B cell (primary cell): ENCODE measurements around the gene RNF112. TPM values are rescaled to one million over a fixed set of nuclear protein-coding genes. Genes with fewer than 3 reads are reported as not detected.

Experiments used
- ATAC-seq: fragments of 200-7000 bp; cut with Tn5 transposase; one replicate; pipeline ENCODE4 v1.10.0; 2021; ENCODE audit warnings: low read depth, mild to moderate bottlenecking, moderate number of reproducible peaks, moderate library complexity
- CTCF ChIA-PET: fragments of 350-600 bp; sonication (Branson Sonifier 250); formaldehyde crosslinking; loops from one replicate; lab custom pipeline; 2021; ENCODE audit warnings: antibody characterized with exemption, inconsistent platforms; lab: Charles Lee
- POLR2A ChIA-PET: fragments of 350-600 bp; sonication (Branson Sonifier 250); formaldehyde crosslinking; loops from one replicate; lab custom pipeline; 2021; ENCODE audit warnings: antibody characterized with exemption; lab: Charles Lee
- DNase-seq: peaks from one replicate; pipeline ENCODE4 v3.0.0; 2013
- H2AFZ ChIP-seq: 2 replicates; pipeline ENCODE4 v1.6.1; 2012; ENCODE audit warnings: mild to moderate bottlenecking, low read depth, low read length; ENCODE audit not compliant: insufficient read depth, poor library complexity, severe bottlenecking
- H3K27ac ChIP-seq, 2 donors: 1 replicate in 1 of 2; 2 replicates in 1 of 2; pipeline ENCODE4 v1.5.1; 2012 to 2013; ENCODE audit warnings: low read length in 2 of 2, mild to moderate bottlenecking in 2 of 2, moderate library complexity in 1 of 2
- H3K27me3 ChIP-seq, 4 experiments: fragments of 200-600 bp in 1 of 4; sonication (generic) in 1 of 4; replicated peaks in 1 of 4; 1 replicate in 2 of 4; 2 replicates in 2 of 4; pipeline versions ENCODE4 v1.6.1 to v1.7.0; 2013 to 2016; ENCODE audit warnings: low read length in 3 of 4, mild to moderate bottlenecking in 2 of 4, mixed read lengths in 1 of 4, moderate library complexity in 1 of 4; ENCODE audit not compliant: insufficient read depth in 4 of 4, control insufficient read depth in 3 of 4; ENCODE audit errors: control extremely low read depth in 1 of 4
- H3K36me3 ChIP-seq, 2 experiments: replicated peaks in 1 of 2; 1 replicate in 1 of 2; 2 replicates in 1 of 2; pipeline versions ENCODE4 v1.6.1 to v1.7.1; 2013; ENCODE audit warnings: low read length in 1 of 2; ENCODE audit not compliant: insufficient read depth in 2 of 2, control insufficient read depth in 1 of 2; ENCODE audit errors: control extremely low read depth in 1 of 2, extremely low read depth in 1 of 2
- H3K4me1 ChIP-seq, 2 donors: fragments of 200-600 bp in 1 of 2; sonication (generic) in 1 of 2; 1 replicate in 1 of 2; 2 replicates in 1 of 2; pipeline versions ENCODE4 v1.5.1 to v1.6.1; 2013 to 2017; ENCODE audit warnings: low read length in 2 of 2; ENCODE audit not compliant: control insufficient read depth in 2 of 2, insufficient read depth in 2 of 2
- H3K4me2 ChIP-seq: replicated peaks from 2 replicates; pipeline ENCODE3; 2012; ENCODE audit warnings: mild to moderate bottlenecking, low read depth, low read length; ENCODE audit not compliant: poor library complexity, severe bottlenecking
- H3K4me3 ChIP-seq, 5 experiments: fragments of 200-600 bp in 1 of 5; sonication (generic) in 1 of 5; 1 replicate in 3 of 5; 2 replicates in 2 of 5; pipeline versions ENCODE4 v1.5.1 to v1.7.0; 2011 to 2016; ENCODE audit warnings: low read length in 4 of 5, mild to moderate bottlenecking in 4 of 5, low read depth in 2 of 5, control low read depth in 1 of 5, moderate library complexity in 1 of 5; ENCODE audit not compliant: insufficient read depth in 1 of 5; ENCODE audit errors: control extremely low read depth in 1 of 5, extremely low read depth in 1 of 5
- H3K79me2 ChIP-seq: fragments of 200-600 bp; sonication (generic); one replicate; pipeline ENCODE4 v1.6.0; 2016; ENCODE audit warnings: low read length; ENCODE audit not compliant: control insufficient read depth, insufficient read depth
- H3K9ac ChIP-seq: fragments of 200-600 bp; sonication (generic); 2 replicates; pipeline ENCODE4 v1.6.1; 2017; ENCODE audit warnings: mild to moderate bottlenecking, low read length, moderate library complexity
- H3K9me3 ChIP-seq, 3 donors: one replicate each; pipeline versions ENCODE4 v1.6.1 to v1.7.1; 2013; ENCODE audit warnings: low read length in 2 of 3; ENCODE audit not compliant: control insufficient read depth in 2 of 3, insufficient read depth in 1 of 3; ENCODE audit errors: control extremely low read depth in 1 of 3
- H4K20me1 ChIP-seq: 2 replicates; pipeline ENCODE4 v1.6.0; 2012; ENCODE audit warnings: mild to moderate bottlenecking, low read length; ENCODE audit not compliant: insufficient read depth, control insufficient read depth, poor library complexity, severe bottlenecking
- H3K27ac Mint-ChIP-seq: one replicate; pipeline ENCODE4 v1.8.0; 2021; ENCODE audit warnings: mixed read lengths
- H3K27me3 Mint-ChIP-seq: one replicate; pipeline ENCODE4 v1.8.0; 2021; ENCODE audit warnings: mixed read lengths
- H3K4me1 Mint-ChIP-seq: one replicate; pipeline ENCODE4 v1.8.0; 2021; ENCODE audit warnings: mixed read lengths
- H3K4me3 Mint-ChIP-seq: one replicate; pipeline ENCODE4 v1.8.0; 2021; ENCODE audit warnings: mixed read lengths
- H3K9me3 Mint-ChIP-seq: one replicate; pipeline ENCODE4 v1.8.0; 2022; ENCODE audit warnings: mixed read lengths; ENCODE audit not compliant: insufficient read depth
- EZH2 ChIP-seq: IDR thresholded peaks from 2 replicates; pipeline ENCODE4 v1.6.1; 2012; ENCODE audit warnings: borderline replicate concordance, low read depth, mild to moderate bottlenecking, moderate library complexity, low read length; ENCODE audit not compliant: insufficient read depth, poor library complexity, severe bottlenecking
- WGBS: methylation state at CpG from one replicate; pipeline ENCODE4 v1.1.5; 2013; ENCODE audit warnings: missing lambda C conversion rate; ENCODE audit not compliant: insufficient coverage; 5-methylcytosine and 5-hydroxymethylcytosine counted together
- intact Hi-C: fragments of 100-400 bp; cut with micrococcal nuclease; formaldehyde crosslinking; loops from one replicate; pipeline ENCODE4 v1.10.0; 2022
- polyA plus RNA-seq: library from polyadenylated mRNA; depleted of rRNA; stranded (reverse); fragments of >200 nt; gene quantifications from 2 replicates; pipeline ENCODE4 v1.2.3, GENCODE V29; 2012
- total RNA-seq, 2 donors: library from RNA; stranded (reverse); fragments of 120-200 nt in 1 of 2; gene quantifications; 1 replicate in 1 of 2; 2 replicates in 1 of 2; pipeline versions ENCODE4 v1.2.3 to v1.2.4, GENCODE V29; 2013 to 2022
- TF ChIP-seq, protein P1 (sequence below): fragments of 200-600 bp; IDR thresholded peaks from one replicate; pipeline ENCODE4 v1.8.0; 2022; ENCODE audit warnings: antibody characterized with exemption, mild to moderate bottlenecking

RNF112 gene
- total and polyA plus RNA-seq, 2 donors (not counting 1 experiment from before 2014, with no cell fraction given) = 0.30 to 0.62 TPM

DNA sequence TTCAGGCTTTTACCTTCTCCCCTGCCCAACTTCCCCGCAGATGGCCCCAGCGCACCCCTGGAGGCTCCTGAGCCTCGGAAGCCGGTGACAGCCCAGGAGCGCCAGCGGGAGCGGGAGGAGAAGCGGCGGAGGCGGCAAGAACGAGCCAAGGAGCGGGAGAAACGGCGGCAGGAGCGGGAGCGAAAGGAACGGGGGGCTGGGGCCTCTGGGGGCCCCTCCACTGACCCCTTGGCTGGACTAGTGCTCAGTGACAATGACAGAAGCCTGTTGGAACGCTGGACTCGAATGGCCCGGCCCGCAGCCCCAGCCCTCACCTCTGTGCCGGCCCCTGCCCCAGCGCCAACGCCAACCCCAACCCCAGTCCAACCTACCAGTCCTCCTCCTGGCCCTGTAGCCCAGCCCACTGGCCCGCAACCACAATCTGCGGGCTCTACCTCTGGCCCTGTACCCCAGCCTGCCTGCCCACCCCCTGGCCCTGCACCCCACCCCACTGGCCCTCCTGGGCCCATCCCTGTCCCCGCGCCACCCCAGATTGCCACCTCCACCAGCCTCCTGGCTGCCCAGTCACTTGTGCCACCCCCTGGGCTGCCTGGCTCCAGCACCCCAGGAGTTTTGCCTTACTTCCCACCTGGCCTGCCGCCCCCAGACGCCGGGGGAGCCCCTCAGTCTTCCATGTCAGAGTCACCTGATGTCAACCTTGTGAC lies 29.1 kb upstream of the RNF112 start:
- no peak overlapping the region for H3K27ac Mint-ChIP-seq
- peaks cover 4% of the 10 kb centered on the region for H3K27me3 Mint-ChIP-seq
- ChIA-PET CTCF (interaction anchor here (1.1 kb wide), 1 partner anchor 19 kb away, joined by 3 read pairs; the partner anchor contains the start of gene B9D1), POLR2A (no interaction called here)
- TF ChIP-seq, protein P1, sequence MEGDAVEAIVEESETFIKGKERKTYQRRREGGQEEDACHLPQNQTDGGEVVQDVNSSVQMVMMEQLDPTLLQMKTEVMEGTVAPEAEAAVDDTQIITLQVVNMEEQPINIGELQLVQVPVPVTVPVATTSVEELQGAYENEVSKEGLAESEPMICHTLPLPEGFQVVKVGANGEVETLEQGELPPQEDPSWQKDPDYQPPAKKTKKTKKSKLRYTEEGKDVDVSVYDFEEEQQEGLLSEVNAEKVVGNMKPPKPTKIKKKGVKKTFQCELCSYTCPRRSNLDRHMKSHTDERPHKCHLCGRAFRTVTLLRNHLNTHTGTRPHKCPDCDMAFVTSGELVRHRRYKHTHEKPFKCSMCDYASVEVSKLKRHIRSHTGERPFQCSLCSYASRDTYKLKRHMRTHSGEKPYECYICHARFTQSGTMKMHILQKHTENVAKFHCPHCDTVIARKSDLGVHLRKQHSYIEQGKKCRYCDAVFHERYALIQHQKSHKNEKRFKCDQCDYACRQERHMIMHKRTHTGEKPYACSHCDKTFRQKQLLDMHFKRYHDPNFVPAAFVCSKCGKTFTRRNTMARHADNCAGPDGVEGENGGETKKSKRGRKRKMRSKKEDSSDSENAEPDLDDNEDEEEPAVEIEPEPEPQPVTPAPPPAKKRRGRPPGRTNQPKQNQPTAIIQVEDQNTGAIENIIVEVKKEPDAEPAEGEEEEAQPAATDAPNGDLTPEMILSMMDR = no peak
- TF ChIP-seq EZH2 = no peak
- peaks cover 11 to 13% of the 10 kb centered on the region in 2 donors for H3K4me1 ChIP-seq
- H3K27ac ChIP-seq = no peak overlapping the region
- no peaks in the 10 kb centered on the region for H3K9me3 ChIP-seq
- H3K9ac ChIP-seq = no peak overlapping the region
- peaks cover 4% of the 10 kb centered on the region for H3K79me2 ChIP-seq
- H3K27me3 ChIP-seq = peaks cover 0 to 6% (median 0%) of the 10 kb centered on the region in 4 experiments
- H3K4me3 Mint-ChIP-seq = no peak overlapping the region
- WGBS = 97% methylated on average over 28 of the region's 31 CpGs
- H3K36me3 ChIP-seq = peaks cover 0 to 45% of the 10 kb centered on the region in 2 experiments
- H3K9me3 Mint-ChIP-seq = no peaks in the 10 kb centered on the region
- DNase-seq = no peak
- peaks cover 12% of the 10 kb centered on the region for H4K20me1 ChIP-seq
- peaks cover 21% of the 10 kb centered on the region for H3K4me1 Mint-ChIP-seq
- H3K4me3 ChIP-seq = no peak overlapping the region
- no peak for ATAC-seq
- no peak overlapping the region for H3K4me2 ChIP-seq
- H2AFZ ChIP-seq = no peak overlapping the region
- intact Hi-C loops = no loop called here
